ENCODE measurements around the gene ESR2. TPM values are rescaled to one million over a fixed set of nuclear protein-coding genes. Genes with fewer than 3 reads are reported as not detected.

The ESR2 gene
- total and polyA plus RNA-seq, 2 of the 8 experiments (the other 6 are each of a cell fraction or from before 2014, with no cell fraction given): 0.19 to 0.23 TPM

DNA sequence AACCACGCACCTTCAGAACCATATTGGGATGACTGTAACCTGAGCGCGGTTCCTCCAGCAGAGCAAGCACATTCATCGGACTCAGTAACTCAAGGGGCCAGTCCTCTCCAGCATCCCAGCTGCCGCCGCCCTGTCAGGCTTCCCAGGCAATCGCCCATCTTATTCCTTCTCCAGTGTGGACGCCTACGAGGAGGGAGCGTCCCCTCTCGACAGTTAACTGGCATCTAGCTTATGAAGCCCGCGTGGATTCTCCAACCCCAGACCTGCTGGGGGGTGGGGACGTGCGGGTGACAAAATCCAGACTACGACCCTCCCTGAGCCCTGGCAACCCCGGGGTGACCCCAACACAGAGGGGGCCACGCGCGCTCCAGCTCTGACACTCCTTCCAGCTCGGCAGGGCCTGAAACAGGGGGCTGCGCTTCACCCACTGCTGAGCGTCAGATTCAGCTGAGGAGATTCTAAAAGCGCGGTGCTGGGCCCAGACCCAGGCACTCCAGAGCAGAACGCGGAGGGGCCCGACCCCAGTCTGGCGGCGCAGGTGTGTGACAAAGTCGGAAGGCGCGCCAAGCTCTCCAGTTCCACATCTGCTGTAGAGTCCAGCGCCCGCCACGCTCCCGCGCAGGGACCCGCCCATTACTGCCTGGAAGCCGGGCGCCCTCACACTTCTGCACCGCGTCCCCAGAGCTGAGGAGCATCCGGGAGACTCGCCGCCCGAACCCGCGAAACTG is 43.9 kb upstream of the ESR2 start (continued):
- TF ChIP-seq JUN (IDR thresholded peaks at IDR 0.05; ENCODE audit: low read depth, low read length) (no peak), POU5F1 (IDR thresholded peaks at IDR 0.05; ENCODE audit: low read depth, low read length) (no peak), RBBP5 (IDR thresholded peaks at IDR 0.05; ENCODE audit: borderline replicate concordance, low read depth, low read length) (no peak; the same call in 1 of the 2 replicates), RAD21 (IDR thresholded peaks at IDR 0.05 in 1 of 2, conservative IDR thresholded peaks at IDR 0.05 in 1 of 2; ENCODE audit: low read depth in 2 of 2, low read length in 2 of 2) (peak in 1 of 2 experiments; percentile 7; a peak in 1 of 4 replicates), CHD2 (IDR thresholded peaks at IDR 0.05; ENCODE audit: low read length) (no peak), RNF2 (IDR thresholded peaks at IDR 0.05; ENCODE audit: borderline replicate concordance, low read depth, low read length, missing control alignments, poor library complexity, severe bottlenecking) (no peak)
